SH-SY5Y (cell line): ENCODE results near the gene HIVEP1.

Experiments
- GATA2 ChIP-seq: IDR thresholded peaks from 2 replicates; pipeline ENCODE4 v1.6.1; 2011; ENCODE audit warnings: mild to moderate bottlenecking, low read depth, low read length
- GATA3 ChIP-seq: IDR thresholded peaks from 2 replicates; pipeline ENCODE4 v1.6.1; 2011; ENCODE audit warnings: low read depth, mild to moderate bottlenecking, low read length, moderate library complexity

HIVEP1 gene

DNA sequence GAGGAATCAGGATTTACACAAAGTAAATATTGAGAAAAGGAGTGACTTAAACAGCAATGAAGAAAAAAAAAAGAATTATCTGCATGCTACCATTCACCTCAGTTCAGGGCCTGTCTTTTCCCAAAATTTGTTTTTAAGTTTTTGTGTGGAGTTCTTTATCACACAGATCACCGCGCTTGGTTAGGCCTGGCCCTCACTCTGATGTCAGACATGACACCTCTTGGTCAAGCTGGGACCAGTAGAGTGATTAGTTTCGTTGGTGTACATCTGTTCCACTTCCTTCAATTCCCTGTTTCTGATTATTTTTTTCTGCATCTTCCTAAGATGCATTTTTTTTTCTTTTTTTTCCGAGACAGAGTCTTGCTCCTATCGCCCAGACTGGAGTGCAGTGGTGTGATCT lies 34.9 kb upstream of the HIVEP1 start:
- no peak for TF ChIP-seq GATA3
- no peak for TF ChIP-seq GATA2

GRCh38 chr6:11977738-11978137 lies 34.4 kb upstream of the HIVEP1 start:
- TF ChIP-seq GATA2 (no peak), GATA3 (no peak)

GRCh38 chr6:11978169-11978987 lies 33.7 kb upstream of the HIVEP1 start:
- TF ChIP-seq GATA3 (no peak), GATA2 (no peak)

- TF ChIP-seq GATA3: no peak
- TF ChIP-seq GATA2: no peak
Observed at GRCh38 chr6:11979866-11980265, 32.2 kb upstream of the HIVEP1 start.

- TF ChIP-seq GATA2: no peak
- no peak for TF ChIP-seq GATA3
Observed at GRCh38 chr6:11983306-11983705, 28.8 kb upstream of the HIVEP1 start.

DNA sequence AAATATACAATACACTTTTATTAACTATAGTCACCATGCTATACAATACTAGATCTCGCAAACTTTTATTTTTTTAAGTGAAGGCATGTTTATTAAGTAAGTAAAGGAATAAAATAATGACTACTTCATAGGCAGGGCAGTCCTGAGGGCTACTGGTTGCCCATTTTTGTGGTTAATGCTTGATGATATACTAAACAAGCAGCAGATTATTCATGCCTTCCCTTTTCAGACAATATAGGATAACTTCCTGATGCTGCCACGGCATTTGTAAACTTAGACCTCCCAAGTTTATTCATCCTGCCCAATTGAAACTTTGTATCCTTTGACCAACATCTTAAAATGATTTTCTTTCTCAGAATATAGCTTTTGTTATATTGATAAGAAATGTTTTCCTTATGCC lies 24.7 kb upstream of the HIVEP1 start:
- TF ChIP-seq GATA3 (no peak), GATA2 (no peak)

DNA sequence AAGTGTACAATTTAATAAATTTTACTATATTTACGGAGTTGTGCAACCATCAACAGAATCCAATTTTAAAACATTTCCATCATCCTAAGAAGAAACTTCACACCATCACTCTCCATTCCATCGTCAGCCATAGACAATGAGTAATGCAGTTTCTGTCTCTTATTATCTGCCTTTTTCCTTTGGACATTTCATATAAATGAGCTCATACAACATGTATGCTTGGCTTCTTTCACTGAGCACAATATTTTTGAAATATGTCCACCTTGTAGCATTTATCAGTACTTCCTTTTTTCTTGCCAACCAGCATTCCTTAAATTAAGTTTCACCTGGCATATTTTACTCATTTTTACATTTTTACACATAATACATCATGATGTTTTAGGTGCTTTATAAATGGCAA lies 22.7 kb upstream of the HIVEP1 start:
- TF ChIP-seq GATA2: no peak
- no peak for TF ChIP-seq GATA3

DNA sequence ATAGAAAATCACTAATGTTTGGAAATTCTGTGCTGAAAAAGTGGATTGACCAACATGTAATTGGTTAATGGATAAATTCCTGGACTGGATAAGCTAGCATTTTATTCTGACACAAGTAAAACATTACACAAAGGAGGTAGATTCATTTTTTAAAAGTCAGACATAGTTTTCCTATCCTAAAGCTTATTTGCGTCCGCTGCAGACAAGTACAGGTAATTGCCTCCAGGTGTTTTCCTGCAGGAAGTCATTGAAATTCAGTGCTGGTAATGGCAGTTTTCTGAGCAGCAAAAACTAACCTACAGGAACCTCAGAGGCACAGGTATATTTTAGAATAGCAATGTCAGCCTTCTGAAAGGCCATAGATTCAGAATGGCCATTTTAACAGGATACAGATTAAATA lies 20.0 kb upstream of the HIVEP1 start:
- TF ChIP-seq GATA2 (no peak), GATA3 (no peak)

DNA sequence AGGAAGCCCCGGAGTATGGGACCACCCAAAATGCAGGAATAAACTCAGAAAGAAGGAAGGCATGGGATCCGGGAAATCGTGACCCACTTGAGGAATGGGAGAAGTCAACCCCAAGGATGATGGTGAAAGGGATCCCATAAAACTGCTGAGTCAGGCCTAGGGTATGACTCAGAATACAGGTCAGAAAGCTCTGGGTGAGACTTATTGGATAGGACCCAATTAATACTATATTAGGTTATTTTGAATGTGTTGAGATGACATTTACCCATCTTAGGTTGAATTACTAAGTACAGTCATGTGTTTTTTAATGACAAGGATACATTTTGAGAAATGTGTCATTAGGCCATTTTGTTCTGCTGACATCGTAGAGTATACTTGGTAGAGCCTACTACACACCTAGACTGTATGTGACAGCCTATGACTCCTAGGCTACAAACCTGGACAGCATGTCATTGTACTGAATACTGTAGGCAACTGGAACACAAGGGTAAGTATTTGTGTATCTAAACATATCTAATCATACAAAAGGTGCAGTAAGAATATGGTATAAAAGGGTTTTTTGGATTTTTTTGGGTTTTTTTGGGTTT lies 17.1 kb upstream of the HIVEP1 start:
- TF ChIP-seq GATA3 (no peak), GATA2 (no peak)

GRCh38 chr6:11996751-11997150 lies 15.4 kb upstream of the HIVEP1 start:
- TF ChIP-seq GATA3 (no peak), GATA2 (no peak)

DNA sequence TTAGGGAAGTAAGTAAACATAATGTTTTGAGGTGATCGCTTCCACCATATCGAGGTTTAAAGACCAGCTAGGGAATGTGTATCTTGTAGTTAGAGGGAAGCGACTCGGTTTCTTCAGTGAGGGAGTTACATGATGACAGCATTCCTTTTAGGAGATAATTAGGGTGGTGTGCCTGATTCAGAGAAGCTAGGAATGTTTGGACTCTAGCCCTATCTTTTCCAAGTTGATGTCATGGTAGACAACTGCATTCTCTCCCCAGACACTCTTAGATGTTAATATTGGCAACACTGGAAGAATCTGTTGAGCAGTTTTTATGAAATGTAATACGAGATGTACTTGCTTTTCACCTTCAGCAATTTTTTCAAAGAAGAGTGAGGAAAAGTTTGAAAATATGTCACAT lies 12.9 kb upstream of the HIVEP1 start:
- no peak for TF ChIP-seq GATA2
- TF ChIP-seq GATA3: no peak

GRCh38 chr6:12000174-12000573 lies 11.9 kb upstream of the HIVEP1 start:
- no peak for TF ChIP-seq GATA2
- no peak for TF ChIP-seq GATA3

DNA sequence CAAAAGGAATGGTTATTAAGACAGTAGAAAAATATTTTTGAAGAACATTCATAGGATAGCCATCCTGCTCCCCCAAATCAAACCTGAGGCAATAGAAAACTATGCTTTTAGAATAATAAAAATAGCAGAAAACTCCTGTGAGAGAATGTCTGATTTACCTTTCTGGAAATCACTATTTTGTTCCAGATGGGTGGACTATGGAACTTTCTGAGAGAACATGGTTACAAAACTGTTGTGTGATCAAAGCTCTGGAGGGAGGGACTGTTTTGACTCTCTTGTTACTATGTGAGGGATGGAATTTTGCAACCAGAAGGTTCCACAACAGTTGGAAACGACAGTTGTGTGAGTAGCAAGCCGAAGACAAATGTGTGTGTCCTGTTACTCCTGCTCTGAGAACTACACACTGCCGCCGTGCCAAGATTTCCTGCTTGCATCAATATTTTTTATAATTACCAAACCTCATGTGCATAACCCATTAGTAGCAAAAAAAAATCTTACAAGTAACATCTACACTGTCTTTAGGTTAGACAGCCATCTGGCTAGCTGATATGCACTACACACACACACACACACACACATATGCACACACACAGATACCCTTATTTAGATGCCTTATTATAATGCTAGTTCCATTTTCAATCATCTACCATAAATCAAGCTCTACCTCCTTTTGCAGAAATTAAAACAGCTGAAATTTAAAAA lies 11.0 kb upstream of the HIVEP1 start:
- no peak for TF ChIP-seq GATA3
- TF ChIP-seq GATA2: no peak

- TF ChIP-seq GATA3 (no peak), GATA2 (no peak)
Observed at GRCh38 chr6:12001706-12002435, 10.2 kb upstream of the HIVEP1 start.
